Kasumi-1 (cell line): Measurements from ENCODE around the gene FBLIM1.
"Not testable (repeated sequence)": the region's sequence is repeated elsewhere in the genome, so short reads cannot be mapped to it uniquely, and the experiment has no call there.

Experiments used
- DNase-seq, 2 experiments: peaks; one replicate each; lab custom pipeline; 2025; lab: John Stamatoyannopoulos, UW

FBLIM1 gene

DNA sequence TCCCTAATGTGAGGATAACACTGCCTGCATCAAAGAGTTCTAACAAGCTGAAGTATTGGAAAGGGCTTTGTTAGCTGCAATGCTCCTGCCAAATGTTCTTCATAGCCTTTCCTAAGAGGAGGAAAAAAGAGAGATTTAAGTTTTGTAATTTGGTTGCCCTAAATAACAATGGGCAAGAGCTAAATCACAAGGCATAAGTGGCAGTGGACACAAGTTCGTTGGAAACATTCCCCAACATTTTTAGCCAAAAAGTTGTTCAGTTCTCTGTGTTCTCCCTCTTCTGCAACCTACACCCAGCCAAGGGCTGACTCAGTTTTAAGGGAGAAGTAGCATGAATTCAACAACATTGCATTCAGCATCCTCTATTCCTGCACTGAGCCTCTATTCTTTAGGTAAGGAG, 51.5 kb downstream of the FBLIM1 start:
- DNase-seq, result no peak

GRCh38 chr1:15816674-15817073, 58.1 kb downstream of the FBLIM1 start:
- no peak for DNase-seq

- no peak for DNase-seq
Measured at GRCh38 chr1:15820478-15820877, 61.9 kb downstream of the FBLIM1 start.

DNA sequence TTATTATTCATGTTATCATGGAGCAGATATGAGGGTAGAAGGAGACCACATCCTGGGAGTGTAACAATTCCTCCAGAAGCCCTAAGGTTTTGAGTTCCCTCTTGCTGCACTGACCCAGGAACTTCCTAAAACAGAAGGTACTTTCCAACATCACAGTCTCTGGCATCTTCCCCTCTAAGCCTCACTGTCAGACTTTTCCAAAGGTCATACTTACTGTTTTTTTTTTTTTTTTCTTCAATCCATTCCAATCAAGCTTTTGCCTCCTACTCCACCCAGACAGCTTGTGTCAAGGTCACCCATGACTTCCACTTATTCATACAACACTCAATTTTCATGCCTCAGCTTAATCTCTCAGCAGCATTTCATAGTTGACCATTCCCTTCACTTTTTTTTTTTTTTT, 67.2 kb downstream of the FBLIM1 start:
- peak in 1 of 2 experiments; percentile 14 for DNase-seq

- DNase-seq, result no peak
Measured at GRCh38 chr1:15826810-15827507, 68.4 kb downstream of the FBLIM1 start.

DNA sequence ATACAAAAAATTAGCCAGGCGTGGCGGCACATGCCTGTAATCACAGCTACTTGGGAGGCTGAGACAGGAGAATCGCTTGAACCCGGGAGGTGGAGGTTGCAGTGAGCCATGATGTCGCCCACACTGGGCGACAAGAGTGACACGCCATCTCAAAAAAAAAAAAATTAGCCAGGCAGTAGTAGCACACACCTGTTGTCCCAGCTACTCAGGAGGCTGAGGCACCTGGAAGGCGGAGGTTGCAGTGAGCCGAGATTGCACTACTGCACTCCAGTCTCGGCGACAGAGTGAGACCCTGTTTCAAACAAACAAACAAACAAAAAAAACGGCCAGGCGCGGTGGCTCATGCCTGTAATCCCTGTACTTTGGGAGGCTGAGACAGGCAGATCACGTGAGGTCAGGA, 69.0 kb downstream of the FBLIM1 start:
- not testable (repeated sequence) for DNase-seq

GRCh38 chr1:15828931-15829330, 70.3 kb downstream of the FBLIM1 start:
- not testable (repeated sequence) for DNase-seq

- peak; percentile 38 to 48 for DNase-seq
Measured at GRCh38 chr1:15830258-15830657, 71.7 kb downstream of the FBLIM1 start.

- DNase-seq, result peak; percentile 50 to 78
Measured at GRCh38 chr1:15833069-15833679, 74.6 kb downstream of the FBLIM1 start.

DNA sequence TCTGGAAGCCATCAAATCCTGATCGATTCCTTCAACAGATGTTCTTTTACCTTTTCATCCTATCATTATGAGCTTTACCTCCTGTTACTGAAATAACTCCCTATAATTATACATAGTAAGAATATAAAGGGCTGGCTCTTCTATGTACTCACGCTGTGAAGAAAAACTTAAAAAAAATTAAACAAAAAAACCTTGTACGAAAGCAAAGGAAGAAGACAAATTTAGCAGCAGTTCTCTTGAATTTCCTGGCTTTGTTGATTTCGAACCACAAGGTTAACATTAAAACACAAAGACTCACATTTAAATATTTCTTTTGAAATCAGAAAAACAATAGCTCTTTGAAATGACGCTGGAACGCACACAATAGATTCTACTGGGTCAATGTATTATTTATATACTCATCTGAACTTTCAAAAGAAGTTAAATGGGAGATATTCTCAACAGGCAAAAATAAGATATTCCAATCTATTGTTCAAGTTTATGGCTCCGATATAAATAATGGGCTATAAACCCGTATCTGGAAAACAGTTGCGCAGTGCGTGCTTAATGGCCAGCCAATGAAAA, 75.3 kb downstream of the FBLIM1 start:
- DNase-seq, result no peak

GRCh38 chr1:15834406-15835204, 76.0 kb downstream of the FBLIM1 start:
- peak; percentile 91 to 93 for DNase-seq

DNA sequence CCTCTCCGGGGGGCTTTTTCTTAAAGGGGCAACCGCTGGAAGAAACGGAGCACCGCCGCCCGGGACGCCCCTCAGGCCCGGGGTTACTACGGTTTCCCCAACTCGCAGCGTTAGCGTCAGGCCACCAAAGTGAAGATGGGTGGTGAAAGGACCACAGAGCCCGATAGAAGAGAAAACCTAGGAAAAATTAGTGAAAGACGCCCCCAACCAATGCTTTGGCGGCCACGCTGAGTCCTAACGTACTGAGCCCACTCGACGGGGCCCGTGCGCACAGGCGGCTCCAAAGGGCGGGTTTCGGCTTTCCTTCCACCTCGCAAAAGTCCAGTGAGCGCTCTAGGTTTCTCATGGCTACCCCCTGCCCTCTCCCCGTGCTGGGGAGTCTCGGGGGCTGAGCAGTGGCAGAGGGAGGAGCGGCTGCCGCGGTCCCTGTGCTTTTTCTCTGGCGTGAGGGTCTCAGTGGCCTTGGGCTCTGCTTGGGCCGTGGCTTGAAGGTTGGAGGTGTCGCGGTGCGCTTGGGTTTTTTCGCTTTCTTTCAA, 76.7 kb downstream of the FBLIM1 start:
- DNase-seq, result no peak

- peak; percentile 94 to 96 for DNase-seq
Measured at GRCh38 chr1:15835741-15836510, 77.3 kb downstream of the FBLIM1 start.
